ENCODE results near the gene NSUN5. TPM values are rescaled to one million over a fixed set of nuclear protein-coding genes. Genes with fewer than 3 reads are reported as not detected.
"Not testable (repeated sequence)": the region's sequence is repeated elsewhere in the genome, so short reads cannot be mapped to it uniquely, and the experiment has no call there.

Gene NSUN5
- total RNA-seq, 4 donors from 2014 or later, result 15.8 to 34.4 (median 26.7) TPM

GRCh38 chr7:73328696-73329095 lies 20.1 kb upstream of the NSUN5 start:
- Histone ChIP-seq H3K27ac (no peak overlapping the region), H3K9me3 (no peaks in the 10 kb centered on the region), H3K36me3 (no peaks in the 10 kb centered on the region), H3K27me3 (peaks cover 6% of the 10 kb centered on the region), H3K4me3 (no peak overlapping the region), H3K4me1 (peaks cover 0 to 9% (median 0%) of the 10 kb centered on the region in 3 donors)
- no peak for ATAC-seq
- no peak for TF ChIP-seq POLR2A (IDR thresholded peaks at IDR 0.05)
- no peak for TF ChIP-seq EP300 (IDR thresholded peaks at IDR 0.05)
- TF ChIP-seq CTCF (IDR thresholded peaks at IDR 0.05), result no peak
- TF ChIP-seq POLR2AphosphoS5 (IDR thresholded peaks at IDR 0.05), result no peak
- 100% methylated on average over 6 of the region's 10 CpGs; no CpG with 5 or more reads in 1 of the 2 donors for WGBS, 2 donors (ENCODE audit: low coverage in 1 of 2)

DNA sequence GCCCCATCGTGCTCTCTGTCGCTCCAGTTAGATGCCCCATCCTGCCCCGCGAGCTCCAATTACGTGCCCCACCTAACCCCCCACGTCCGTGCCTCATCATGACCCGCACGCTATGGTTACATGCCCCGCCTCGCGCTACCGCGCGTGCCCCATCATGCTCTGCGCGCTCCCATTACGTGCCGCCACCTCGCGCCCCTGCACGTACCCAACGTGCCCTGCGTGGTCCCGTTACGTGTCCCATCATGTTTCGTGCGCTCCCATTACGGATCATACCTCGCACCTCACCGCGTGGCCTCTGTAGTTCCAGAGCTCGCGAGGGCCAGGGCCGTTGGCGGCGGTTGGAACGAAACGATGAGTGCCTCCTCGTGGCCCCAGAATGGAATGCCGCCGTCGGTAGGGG lies 19.3 kb upstream of the NSUN5 start, which contains the start of the genes FKBP6 and TRIM50:
Gene FKBP6 (plus strand): TSS at position 240 of the 400 bp plus-strand sequence. CDS start 268 bp downstream, outside the sequence.
Gene TRIM50 (minus strand): TSS at position 161 of the 400 bp plus-strand sequence. CDS start 3,295 bp downstream, outside the sequence.
- not testable (repeated sequence) for ATAC-seq, H3K27me3 ChIP-seq, H3K36me3 ChIP-seq, H3K4me3 ChIP-seq, H3K27ac ChIP-seq, H3K9me3 ChIP-seq
- WGBS, 2 donors (ENCODE audit: low coverage in 1 of 2), result 93% methylated on average over 24 of the region's 43 CpGs; no CpG with 5 or more reads in 1 of the 2 donors
- H3K4me1 ChIP-seq, result peaks cover 0 to 11% (median 0%) of the 10 kb centered on the region in 3 donors

DNA sequence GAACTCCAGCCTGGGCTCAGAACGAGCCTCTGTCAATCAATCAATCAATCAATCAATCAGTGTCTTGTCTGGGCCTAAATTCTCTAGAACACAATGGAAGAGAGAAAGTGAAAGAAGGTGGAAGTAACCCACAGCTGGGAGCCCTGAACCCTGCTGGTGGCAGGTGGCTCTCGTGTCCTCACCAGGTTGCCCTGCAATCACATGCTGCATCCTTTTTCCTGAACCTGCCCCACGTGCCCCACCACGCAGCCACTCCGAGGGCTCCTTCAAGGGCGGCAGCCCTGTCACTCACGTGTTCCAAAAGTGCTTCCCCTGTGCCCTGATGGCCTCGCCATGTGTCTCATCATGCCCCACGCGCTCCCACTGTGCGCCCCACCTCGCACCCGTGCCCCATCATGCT lies 18.8 kb upstream of the NSUN5 start:
- H3K36me3 ChIP-seq, H3K27me3 ChIP-seq, ATAC-seq, H3K27ac ChIP-seq, H3K9me3 ChIP-seq, H3K4me3 ChIP-seq: not testable (repeated sequence)
- WGBS, 2 donors (ENCODE audit: low coverage in 1 of 2), result 44% methylated on average over 1 of the region's 13 CpGs; no CpG with 5 or more reads in 1 of the 2 donors
- H3K4me1 ChIP-seq, result peaks cover 0 to 11% (median 0%) of the 10 kb centered on the region in 3 donors

DNA sequence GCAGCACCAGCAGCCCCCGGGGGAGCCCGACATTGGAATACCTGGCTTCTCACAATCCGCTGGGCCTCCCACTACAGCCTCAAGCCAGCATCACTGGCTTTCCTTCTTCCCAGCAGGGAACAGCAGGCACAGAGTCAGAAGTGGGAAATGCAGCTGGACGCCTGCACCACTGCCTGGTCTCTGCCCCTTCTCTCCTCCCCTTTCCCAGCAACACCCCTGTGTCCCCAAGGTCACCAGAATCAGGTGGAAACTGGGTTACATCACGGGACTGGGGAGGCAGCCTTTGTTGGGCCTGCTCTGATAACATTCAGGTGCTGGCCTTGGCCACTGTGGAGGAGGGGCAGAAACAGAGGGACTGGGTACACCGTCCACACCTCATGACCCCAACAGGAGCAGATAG lies 16.8 kb upstream of the NSUN5 start:
- not testable (repeated sequence) for H3K27me3 ChIP-seq, H3K4me3 ChIP-seq, H3K9me3 ChIP-seq, H3K36me3 ChIP-seq, H3K27ac ChIP-seq, ATAC-seq
- 60 to 100% methylated on average over 1 of the region's 6 CpGs for WGBS, 2 donors (ENCODE audit: low coverage in 1 of 2)
- peaks cover 0 to 11% (median 0%) of the 10 kb centered on the region in 3 donors for H3K4me1 ChIP-seq

GRCh38 chr7:73324081-73324845 lies 15.6 kb upstream of the NSUN5 start:
- not testable (repeated sequence) for H3K9me3 ChIP-seq, H3K4me3 ChIP-seq, H3K36me3 ChIP-seq, H3K27ac ChIP-seq, H3K27me3 ChIP-seq
- TF ChIP-seq CTCF (IDR thresholded peaks at IDR 0.05), result peak in 3 of 4 experiments; percentile 26 to 61 (median 33)
- 0 to 17% methylated on average over 2 to 10 of the region's 31 CpGs for WGBS, 2 donors (ENCODE audit: low coverage in 1 of 2)
- peaks cover 0 to 11% (median 0%) of the 10 kb centered on the region in 3 donors for H3K4me1 ChIP-seq
- peak; percentile 76 for ATAC-seq

DNA sequence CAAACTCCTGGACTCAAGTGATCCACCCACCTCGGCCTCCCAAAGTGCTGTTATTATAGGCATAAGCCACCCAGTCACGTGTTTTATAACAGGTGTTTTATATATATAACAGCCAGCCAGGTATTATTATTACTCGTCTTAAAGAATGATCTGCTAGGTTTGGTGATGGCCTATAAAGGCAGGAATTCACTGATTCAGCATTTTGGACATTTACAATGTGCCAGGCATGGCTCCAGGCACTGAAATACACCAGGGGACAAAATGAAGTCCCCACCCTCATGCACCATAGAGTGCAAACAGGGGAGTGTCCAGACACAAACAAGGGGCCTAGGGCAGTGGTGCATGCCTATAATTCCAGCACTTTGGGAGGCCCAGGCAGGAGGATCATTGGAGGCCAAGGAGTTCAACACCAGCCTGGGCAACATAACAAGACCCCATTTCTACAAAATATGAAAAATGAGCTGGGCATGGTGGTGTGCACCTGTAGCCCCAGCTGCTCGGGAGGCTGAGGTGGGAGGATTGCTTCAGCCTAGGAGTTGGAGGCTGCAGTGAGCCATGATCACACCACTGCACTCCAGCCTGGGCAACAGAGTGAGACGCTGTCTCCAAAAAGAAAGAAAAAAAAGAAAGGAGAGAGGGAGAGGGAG lies 14.9 kb upstream of the NSUN5 start:
- H3K9me3 ChIP-seq, ATAC-seq, H3K36me3 ChIP-seq, H3K27ac ChIP-seq, H3K4me3 ChIP-seq: not testable (repeated sequence)
- WGBS, 2 donors (ENCODE audit: low coverage in 1 of 2), result 79% methylated on average over 5 of the region's 5 CpGs; no CpG with 5 or more reads in 1 of the 2 donors
- H3K27me3 ChIP-seq, result peaks cover 12% of the 10 kb centered on the region
- H3K4me1 ChIP-seq, result peaks cover 0 to 11% (median 0%) of the 10 kb centered on the region in 3 donors

- H3K9me3 ChIP-seq, H3K4me3 ChIP-seq, H3K36me3 ChIP-seq, H3K27ac ChIP-seq, ATAC-seq: not testable (repeated sequence)
- 60 to 100% methylated on average over 1 to 2 of the region's 9 CpGs for WGBS, 2 donors (ENCODE audit: low coverage in 1 of 2)
- H3K27me3 ChIP-seq, result peaks cover 16% of the 10 kb centered on the region
- H3K4me1 ChIP-seq, result peaks cover 0 to 11% (median 0%) of the 10 kb centered on the region in 3 donors
Observed at GRCh38 chr7:73320009-73320408, 11.4 kb upstream of the NSUN5 start.

DNA sequence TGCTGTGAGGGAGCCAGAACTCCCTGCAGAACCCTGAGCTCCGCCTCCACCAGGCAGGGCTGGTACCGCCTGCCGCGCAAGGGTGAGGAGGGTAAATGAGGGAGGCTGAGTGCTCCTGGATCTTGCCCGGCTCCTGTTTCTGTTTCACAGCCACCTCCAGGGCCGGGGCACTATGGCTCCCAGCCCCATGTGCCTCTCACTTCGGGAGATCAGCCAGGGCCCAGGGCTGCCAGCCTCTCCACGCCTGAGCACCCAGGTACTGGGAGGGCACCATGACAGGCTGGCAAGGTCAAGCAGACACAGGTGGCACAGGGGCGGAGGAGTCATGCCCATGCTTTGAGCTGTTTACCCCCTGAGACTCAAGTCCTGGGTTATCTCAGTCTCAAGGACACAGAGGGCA lies 10.9 kb upstream of the NSUN5 start:
- not testable (repeated sequence) for H3K36me3 ChIP-seq, ATAC-seq, H3K27ac ChIP-seq, H3K9me3 ChIP-seq, H3K4me3 ChIP-seq
- peaks cover 16% of the 10 kb centered on the region for H3K27me3 ChIP-seq
- no CpG with 5 or more reads among the region's 9 CpGs for WGBS, 2 donors (ENCODE audit: low coverage in 1 of 2)
- peaks cover 0 to 10% (median 0%) of the 10 kb centered on the region in 3 donors for H3K4me1 ChIP-seq

GRCh38 chr7:73318656-73319204 lies 10.1 kb upstream of the NSUN5 start:
- not testable (repeated sequence) for H3K36me3 ChIP-seq, H3K27ac ChIP-seq, H3K4me1 ChIP-seq, H3K4me3 ChIP-seq, ATAC-seq, H3K9me3 ChIP-seq
- WGBS, 2 donors (ENCODE audit: low coverage in 1 of 2), result 70% methylated on average over 4 of the region's 18 CpGs; no CpG with 5 or more reads in 1 of the 2 donors
- H3K27me3 ChIP-seq, result peaks cover 16% of the 10 kb centered on the region

Data from gastroesophageal sphincter (tissue), 4 donors.